K562 (cell line): ENCODE results near the gene FKBP8. TPM values are rescaled to one million over a fixed set of nuclear protein-coding genes. Genes with fewer than 3 reads are reported as not detected.
A peak's percentile ranks its signal among the peaks of the same experiment; 100 is the strongest.

Experiments
- CBX3 ChIP-seq, 2 experiments: IDR thresholded peaks; 1 replicate in 1 of 2; 2 replicates in 1 of 2; pipeline ENCODE4 v1.6.1; 2012; ENCODE audit warnings: inconsistent platforms in 2 of 2, low read length in 2 of 2, borderline replicate concordance in 1 of 2, control low read depth in 1 of 2
- CEBPB ChIP-seq: fragments of 450-650 bp; IDR thresholded peaks from 2 replicates; pipeline ENCODE4 v1.6.1; 2016; ENCODE audit warnings: missing genetic modification characterization, missing compliant biosample characterization
- CREB1 ChIP-seq, 2 experiments: sonication (generic) in 1 of 2; formaldehyde crosslinking in 1 of 2; IDR thresholded peaks; 2 replicates each; pipeline versions ENCODE4 v1.6.1 to v1.8.0; 2012 to 2022; ENCODE audit warnings: inconsistent platforms in 1 of 2, mild to moderate bottlenecking in 1 of 2, missing genetic modification reagents in 1 of 2, moderate library complexity in 1 of 2
- DIDO1 ChIP-seq: fragments of 450-650 bp; IDR thresholded peaks from 2 replicates; pipeline ENCODE4 v1.6.1; 2016; ENCODE audit warnings: low read depth, missing biosample characterization, missing genetic modification characterization
- ELF2 ChIP-seq: fragments of 250-450 bp; sonication (Bioruptor Pico); IDR thresholded peaks from 2 replicates; pipeline ENCODE4 v1.5.0; 2021; ENCODE audit warnings: mild to moderate bottlenecking
- FOXJ3 ChIP-seq: sonication (generic); formaldehyde crosslinking; IDR thresholded peaks from 2 replicates; pipeline ENCODE4 v1.4.0; 2020; ENCODE audit warnings: mild to moderate bottlenecking, missing genetic modification reagents
- GATA2 ChIP-seq: sonication (generic); formaldehyde crosslinking; IDR thresholded peaks from 2 replicates; pipeline ENCODE4 v1.4.0; 2020; ENCODE audit warnings: mild to moderate bottlenecking, missing genetic modification reagents
- IFI16 ChIP-seq: fragments of 250-450 bp; sonication (Bioruptor Pico); IDR thresholded peaks from 2 replicates; pipeline ENCODE4 v2.1.2; 2022; ENCODE audit warnings: mild to moderate bottlenecking, inconsistent platforms
- MTA2 ChIP-seq: fragments of 450-650 bp; IDR thresholded peaks from 2 replicates; pipeline ENCODE4 v1.6.1; 2016; ENCODE audit warnings: low read depth
- NCOA6 ChIP-seq: fragments of 450-650 bp; IDR thresholded peaks from 2 replicates; pipeline ENCODE4 v1.6.1; 2017; ENCODE audit warnings: mild to moderate bottlenecking
- OTX1 ChIP-seq: fragments of 450-650 bp; formaldehyde crosslinking; IDR thresholded peaks from 2 replicates; pipeline ENCODE4 v1.4.0; 2022; ENCODE audit warnings: mild to moderate bottlenecking
- POLR2AphosphoS2 ChIP-seq: IDR thresholded peaks from 2 replicates; pipeline ENCODE4 v1.6.1; 2012; ENCODE audit warnings: low read length, improper control_type of control experiment
- PURB ChIP-seq: sonication (generic); formaldehyde crosslinking; IDR thresholded peaks from 2 replicates; pipeline ENCODE4 v1.9.0; 2021; ENCODE audit warnings: low read depth, mild to moderate bottlenecking, missing genetic modification reagents
- RBFOX2 ChIP-seq: fragments of 200-400 bp; formaldehyde crosslinking; IDR thresholded peaks from 2 replicates; pipeline ENCODE4 v1.6.1; 2017; ENCODE audit warnings: low read depth, mild to moderate bottlenecking, low read length, moderate library complexity
- RBM14 ChIP-seq: fragments of 200-400 bp; formaldehyde crosslinking; IDR thresholded peaks from 2 replicates; pipeline ENCODE4 v1.6.1; 2018; ENCODE audit warnings: low read depth, mild to moderate bottlenecking, low read length, moderate library complexity, borderline replicate concordance; ENCODE audit not compliant: insufficient read depth
- SMARCB1 ChIP-seq: IDR thresholded peaks from 2 replicates; pipeline ENCODE4 v1.6.1; 2011; ENCODE audit warnings: improper control_type of control experiment, low read depth; ENCODE audit not compliant: insufficient read length
- SOX6 ChIP-seq: fragments of 450-650 bp; IDR thresholded peaks from 2 replicates; pipeline ENCODE4 v1.6.1; 2014; ENCODE audit warnings: mild to moderate bottlenecking
- SREBF2 ChIP-seq: sonication (generic); formaldehyde crosslinking; IDR thresholded peaks from 2 replicates; pipeline ENCODE4 v1.4.0; 2020; ENCODE audit warnings: mild to moderate bottlenecking, missing genetic modification reagents
- ZNF41 ChIP-seq: fragments of 250-450 bp; sonication (Bioruptor Pico); conservative IDR thresholded peaks from 2 replicates; pipeline ENCODE4 v1.4.0; 2020; ENCODE audit warnings: mild to moderate bottlenecking
- ZNF695 ChIP-seq: fragments of 450-650 bp; formaldehyde crosslinking; IDR thresholded peaks from 2 replicates; pipeline ENCODE4 v1.4.0; 2020; ENCODE audit warnings: mild to moderate bottlenecking, moderate library complexity
- polyA plus RNA-seq, 8 experiments: library from polyadenylated mRNA; depleted of rRNA in 4 of 8; stranded (reverse) in 5 of 8; unstranded in 3 of 8; fragments of >200 nt; fragmentation: Nextera tagmentation in 2 of 8; fragmentation: Illumina TruSeq in 1 of 8; extraction: Ambion mirVana in 2 of 8; extraction: Trizol in 1 of 8; gene quantifications; 2 replicates each; pipeline versions ENCODE4 v1.2.1 to v1.2.3, GENCODE V29; 2011 to 2014; ENCODE audit warnings: inconsistent platforms in 1 of 8, missing spikeins in 1 of 8
- total RNA-seq, 7 experiments: library from RNA; depleted of rRNA in 6 of 7; stranded (reverse); fragments of >200 nt in 6 of 7; fragmentation: Illumina TruSeq in 2 of 7; extraction: Trizol in 2 of 7; gene quantifications; 2 replicates each; pipeline versions ENCODE4 v1.2.1 to v1.2.3, GENCODE V29; 2011 to 2021; ENCODE audit warnings: low replicate concordance in 1 of 7
- TF ChIP-seq, protein P1 (sequence below), 3 experiments: fragments of 200-800 bp in 1 of 3; fragments of 250-450 bp in 1 of 3; fragments of 450-650 bp in 1 of 3; sonication (Bioruptor Pico) in 1 of 3; sonication (Bioruptor generic) in 1 of 3; formaldehyde crosslinking in 1 of 3; IDR thresholded peaks; 2 replicates each; pipeline versions ENCODE4 v1.6.1 to v1.8.0; 2016 to 2022; ENCODE audit warnings: mild to moderate bottlenecking in 2 of 3, missing genetic modification characterization in 2 of 3, missing compliant biosample characterization in 1 of 3, moderate library complexity in 1 of 3
- TF ChIP-seq, protein P2 (sequence below), 2 experiments: IDR thresholded peaks in 1 of 2; conservative IDR thresholded peaks in 1 of 2; 2 replicates each; pipeline ENCODE4 v1.6.1; 2016; ENCODE audit warnings: low read depth in 2 of 2, mild to moderate bottlenecking in 1 of 2, missing compliant biosample characterization in 1 of 2, missing genetic modification characterization in 1 of 2, moderate library complexity in 1 of 2

Gene FKBP8
- total and polyA plus RNA-seq, 9 of the 15 experiments (the other 6 are each of a cell fraction or from before 2014, with no cell fraction given): 0.46 to 236 (median 104) TPM

DNA sequence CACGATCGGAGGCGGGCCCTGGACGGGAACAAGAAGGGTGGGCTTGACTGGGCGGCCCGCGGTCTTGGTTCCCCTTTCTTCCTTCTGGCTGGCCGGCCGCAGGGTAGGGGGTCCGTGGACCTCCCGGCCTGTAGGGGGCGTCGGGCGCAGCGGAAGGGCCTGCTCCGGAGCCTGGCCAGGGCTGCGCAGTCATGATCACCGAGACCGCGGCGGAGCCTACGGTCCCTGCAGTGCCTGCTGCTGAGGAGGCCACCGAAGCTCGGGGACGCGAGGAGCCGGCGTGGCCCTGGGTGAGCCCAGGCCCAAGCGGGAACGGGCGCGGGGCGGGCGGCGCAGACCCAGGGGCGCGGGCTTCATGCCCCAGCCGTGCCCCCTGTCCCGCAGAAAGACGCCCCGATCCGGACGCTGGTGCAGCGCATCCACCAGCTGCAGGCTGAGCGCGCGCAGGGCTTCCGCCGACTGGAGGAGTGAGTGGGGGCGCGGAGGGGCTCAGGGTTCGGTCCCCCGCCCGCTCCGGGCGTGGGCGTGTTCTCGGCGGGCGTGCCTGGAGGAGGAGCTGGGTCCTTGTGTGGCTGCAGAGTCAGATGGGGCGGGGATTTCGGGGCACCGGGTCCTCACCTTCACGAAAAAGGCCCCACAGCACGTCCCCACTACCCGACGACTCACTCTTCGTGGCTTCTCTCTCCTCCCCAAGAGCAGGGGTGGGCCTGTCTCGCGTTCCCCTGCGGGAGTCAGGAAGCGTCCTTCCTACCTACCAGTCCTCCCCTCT lies 45.4 kb upstream of the FKBP8 start, which contains the start of gene REX1BD (continued):
- TF ChIP-seq NCOA6 (no peak), CBX3 (IDR thresholded peaks at IDR 0.05; ENCODE audit: borderline replicate concordance in 1 of 2, low read length in 2 of 2) (peak in 1 of 2 experiments; percentile 85; a peak in 1 of 3 replicates), OTX1 (CRISPR knock-in tag) (0 out of 2 replicates have a peak, but pooled peaks have one; percentile 33), CREB1 (IDR thresholded peaks at IDR 0.05) (peak; percentile 47; the same call in 1 of the 2 replicates), CREB1 (CRISPR knock-in tag; IDR thresholded peaks at IDR 0.05) (peak; percentile 78), SMARCB1 (no peak), PURB (CRISPR knock-in tag) (no peak), FOXJ3 (no peak), DIDO1 (tag) (peak; percentile 74), POLR2AphosphoS2 (no peak), ZNF695 (CRISPR knock-in tag) (no peak), RBM14 (0 out of 2 replicates have a peak, but pooled peaks have one; percentile 32), CEBPB (no peak), SREBF2 (CRISPR knock-in tag) (no peak), IFI16 (CRISPR knock-in tag) (no peak), ELF2 (CRISPR knock-in tag) (peak; percentile 79), MTA2 (0 out of 2 replicates have a peak, but pooled peaks have one; percentile 20), RBFOX2 (peak; percentile 87), ZNF41 (no peak), GATA2 (CRISPR knock-in tag) (no peak), SOX6 (peak; percentile 71; the same call in 1 of the 2 replicates)
- TF ChIP-seq, protein P1, sequence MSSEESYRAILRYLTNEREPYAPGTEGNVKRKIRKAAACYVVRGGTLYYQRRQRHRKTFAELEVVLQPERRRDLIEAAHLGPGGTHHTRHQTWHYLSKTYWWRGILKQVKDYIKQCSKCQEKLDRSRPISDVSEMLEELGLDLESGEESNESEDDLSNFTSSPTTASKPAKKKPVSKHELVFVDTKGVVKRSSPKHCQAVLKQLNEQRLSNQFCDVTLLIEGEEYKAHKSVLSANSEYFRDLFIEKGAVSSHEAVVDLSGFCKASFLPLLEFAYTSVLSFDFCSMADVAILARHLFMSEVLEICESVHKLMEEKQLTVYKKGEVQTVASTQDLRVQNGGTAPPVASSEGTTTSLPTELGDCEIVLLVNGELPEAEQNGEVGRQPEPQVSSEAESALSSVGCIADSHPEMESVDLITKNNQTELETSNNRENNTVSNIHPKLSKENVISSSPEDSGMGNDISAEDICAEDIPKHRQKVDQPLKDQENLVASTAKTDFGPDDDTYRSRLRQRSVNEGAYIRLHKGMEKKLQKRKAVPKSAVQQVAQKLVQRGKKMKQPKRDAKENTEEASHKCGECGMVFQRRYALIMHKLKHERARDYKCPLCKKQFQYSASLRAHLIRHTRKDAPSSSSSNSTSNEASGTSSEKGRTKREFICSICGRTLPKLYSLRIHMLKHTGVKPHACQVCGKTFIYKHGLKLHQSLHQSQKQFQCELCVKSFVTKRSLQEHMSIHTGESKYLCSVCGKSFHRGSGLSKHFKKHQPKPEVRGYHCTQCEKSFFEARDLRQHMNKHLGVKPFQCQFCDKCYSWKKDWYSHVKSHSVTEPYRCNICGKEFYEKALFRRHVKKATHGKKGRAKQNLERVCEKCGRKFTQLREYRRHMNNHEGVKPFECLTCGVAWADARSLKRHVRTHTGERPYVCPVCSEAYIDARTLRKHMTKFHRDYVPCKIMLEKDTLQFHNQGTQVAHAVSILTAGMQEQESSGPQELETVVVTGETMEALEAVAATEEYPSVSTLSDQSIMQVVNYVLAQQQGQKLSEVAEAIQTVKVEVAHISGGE (CRISPR knock-in tag; IDR thresholded peaks at IDR 0.05): peak in 1 of 3 experiments; percentile 81; a peak in 2 of 6 replicates
- TF ChIP-seq, protein P2, sequence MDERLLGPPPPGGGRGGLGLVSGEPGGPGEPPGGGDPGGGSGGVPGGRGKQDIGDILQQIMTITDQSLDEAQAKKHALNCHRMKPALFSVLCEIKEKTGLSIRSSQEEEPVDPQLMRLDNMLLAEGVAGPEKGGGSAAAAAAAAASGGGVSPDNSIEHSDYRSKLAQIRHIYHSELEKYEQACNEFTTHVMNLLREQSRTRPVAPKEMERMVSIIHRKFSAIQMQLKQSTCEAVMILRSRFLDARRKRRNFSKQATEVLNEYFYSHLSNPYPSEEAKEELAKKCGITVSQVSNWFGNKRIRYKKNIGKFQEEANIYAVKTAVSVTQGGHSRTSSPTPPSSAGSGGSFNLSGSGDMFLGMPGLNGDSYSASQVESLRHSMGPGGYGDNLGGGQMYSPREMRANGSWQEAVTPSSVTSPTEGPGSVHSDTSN (CRISPR knock-in tag; IDR thresholded peaks at IDR 0.05; ENCODE audit: low read depth): no peak
- TF ChIP-seq, protein P2 (tag; conservative IDR thresholded peaks at IDR 0.05; ENCODE audit: low read depth): no peak
